Fibroblast of the aortic adventitia (primary cell): ENCODE measurements around the gene TNFSF12. TPM values are rescaled to one million over a fixed set of nuclear protein-coding genes. Genes with fewer than 3 reads are reported as not detected.

Source experiments
- DNase-seq: peaks from one replicate; pipeline ENCODE4 v3.0.0-alpha.2; 2010; ENCODE audit warnings: low read depth
- H3K4me3 ChIP-seq: 2 replicates; pipeline ENCODE4 v1.5.1; 2011; ENCODE audit warnings: low read depth, mild to moderate bottlenecking, control low read depth, low read length, moderate library complexity
- CTCF ChIP-seq: IDR thresholded peaks from 2 replicates; pipeline ENCODE4 v1.5.1; 2011; ENCODE audit warnings: mild to moderate bottlenecking, low read length, control low read depth, inconsistent platforms; ENCODE audit not compliant: insufficient read depth
- total RNA-seq: library from RNA; depleted of rRNA; stranded (reverse); fragments of >200 nt; gene quantifications from 2 replicates; pipeline ENCODE4 v1.2.3, GENCODE V29; 2012; ENCODE audit warnings: low replicate concordance

TNFSF12 gene
- total RNA-seq, 1 donor = 14.5 TPM

GRCh38 chr17:7587420-7588151 lies 38.7 kb downstream of the TNFSF12 start:
- H3K4me3 ChIP-seq = peak overlapping the region; percentile 9
- peak; percentile 94 for DNase-seq
- peak; percentile 31 for TF ChIP-seq CTCF

GRCh38 chr17:7588553-7589203 lies 39.8 kb downstream of the TNFSF12 start:
- DNase-seq = no peak
- no peak for TF ChIP-seq CTCF
- H3K4me3 ChIP-seq = peak overlapping the region; percentile 38

- peak overlapping the region; percentile 38 for H3K4me3 ChIP-seq
- peak; percentile 88 for TF ChIP-seq CTCF
- DNase-seq = peak; percentile 88
These were observed 40.5 kb downstream of the TNFSF12 start for GRCh38 chr17:7589204-7589868.

- DNase-seq = no peak
- H3K4me3 ChIP-seq = peak within 1 kb of the TSS; percentile 38
- no peak for TF ChIP-seq CTCF
These were observed 41.2 kb downstream of the TNFSF12 start, which contains the start of gene SOX15 for GRCh38 chr17:7589891-7590691. Gene SOX15 (minus strand): TSS chr17:7590094. CDS start chr17:7589676, 418 bp downstream.

- TF ChIP-seq CTCF = no peak
- no peak overlapping the region for H3K4me3 ChIP-seq
- peak; percentile 57 for DNase-seq
These were observed 41.9 kb downstream of the TNFSF12 start for GRCh38 chr17:7590743-7591142.

GRCh38 chr17:7591596-7591995 lies 42.7 kb downstream of the TNFSF12 start:
- no peak overlapping the region for H3K4me3 ChIP-seq
- TF ChIP-seq CTCF = no peak
- no peak for DNase-seq
